ENCODE data around the gene KRT76. TPM values are rescaled to one million over a fixed set of nuclear protein-coding genes. Genes with fewer than 3 reads are reported as not detected.

KRT76 gene
- polyA plus RNA-seq (2013, experiment 1 of 2): not detected
- polyA plus RNA-seq (2013, experiment 2 of 2): not detected

DNA sequence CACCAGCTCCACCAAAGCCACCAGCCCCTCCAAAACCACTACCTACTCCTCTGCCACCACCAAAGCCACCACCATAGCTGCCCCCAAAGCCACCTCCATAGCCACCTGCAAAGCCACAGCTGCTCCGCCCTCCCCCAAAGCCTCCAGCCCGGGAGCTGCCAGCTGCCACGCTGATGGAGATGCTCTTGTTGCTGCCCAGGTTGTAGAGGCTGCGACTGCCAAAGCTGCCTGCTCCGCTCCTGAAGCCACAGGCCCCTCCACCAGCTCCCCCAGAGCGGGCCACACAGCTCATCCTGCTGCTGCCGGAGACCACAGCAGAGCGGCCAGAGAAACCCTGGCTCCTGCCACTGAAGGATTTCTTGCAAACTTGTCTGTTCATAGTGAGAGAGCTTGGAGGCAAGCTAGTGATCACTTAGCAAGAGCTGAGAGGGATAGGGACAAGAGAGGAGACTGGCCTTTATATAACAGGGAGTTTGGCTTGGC lies at the start of gene KRT76:
Gene KRT76, minus strand, starts transcription at position 433 of the 483 bp plus-strand sequence. Its CDS starts 54 bp downstream, at position 379.
- H3K27me3 ChIP-seq (ENCODE audit: insufficient read depth, low read length): no peaks in the 10 kb centered on the region; the same call in none of the 2 replicates
- H3K9ac ChIP-seq (ENCODE audit: low read depth, low read length): no peak within 1 kb of the TSS
- no peak within 1 kb of the TSS for H3K27ac ChIP-seq (ENCODE audit: low read depth, low read length)
- no peaks in the 10 kb centered on the region for H3K9me3 ChIP-seq (ENCODE audit: insufficient read depth, low read depth, low read length)
- no peaks in the 10 kb centered on the region for H3K4me1 ChIP-seq (ENCODE audit: insufficient read depth, low read length)
- 95% methylated on average over 8 of the region's 8 CpGs for WGBS
- no peak within 1 kb of the TSS for H3K4me3 ChIP-seq (ENCODE audit: low read length)
- H3K36me3 ChIP-seq (ENCODE audit: insufficient read depth, low read length): no peaks in the 10 kb centered on the region

GRCh38 chr12:52825961-52826360 lies 48.8 kb upstream of the KRT76 start:
- 95% methylated on average over 4 of the region's 4 CpGs for WGBS
- Histone ChIP-seq H3K27me3 (ENCODE audit: insufficient read depth, low read length) (no peaks in the 10 kb centered on the region), H3K36me3 (ENCODE audit: insufficient read depth, low read length) (no peaks in the 10 kb centered on the region), H3K4me1 (ENCODE audit: insufficient read depth, low read length) (no peaks in the 10 kb centered on the region), H3K9me3 (ENCODE audit: insufficient read depth, low read depth, low read length) (no peaks in the 10 kb centered on the region), H3K4me3 (ENCODE audit: low read length) (no peak overlapping the region), H3K9ac (ENCODE audit: low read depth, low read length) (no peak overlapping the region), H3K27ac (ENCODE audit: low read depth, low read length) (no peak overlapping the region)

GRCh38 chr12:52824741-52825410 lies 47.7 kb upstream of the KRT76 start:
- Histone ChIP-seq H3K36me3 (ENCODE audit: insufficient read depth, low read length) (no peaks in the 10 kb centered on the region), H3K4me3 (ENCODE audit: low read length) (no peak overlapping the region), H3K9me3 (ENCODE audit: insufficient read depth, low read depth, low read length) (no peaks in the 10 kb centered on the region), H3K27me3 (ENCODE audit: insufficient read depth, low read length) (no peaks in the 10 kb centered on the region), H3K9ac (ENCODE audit: low read depth, low read length) (no peak overlapping the region), H3K4me1 (ENCODE audit: insufficient read depth, low read length) (no peaks in the 10 kb centered on the region), H3K27ac (ENCODE audit: low read depth, low read length) (no peak overlapping the region)
- WGBS: 91% methylated on average over 5 of the region's 5 CpGs

GRCh38 chr12:52823761-52824450 lies 46.8 kb upstream of the KRT76 start:
- no peaks in the 10 kb centered on the region for H3K9me3 ChIP-seq (ENCODE audit: insufficient read depth, low read depth, low read length)
- WGBS: 92% methylated on average over 15 of the region's 15 CpGs
- no peak overlapping the region for H3K4me3 ChIP-seq (ENCODE audit: low read length)
- no peak overlapping the region for H3K27ac ChIP-seq (ENCODE audit: low read depth, low read length)
- H3K9ac ChIP-seq (ENCODE audit: low read depth, low read length): no peak overlapping the region
- no peaks in the 10 kb centered on the region for H3K36me3 ChIP-seq (ENCODE audit: insufficient read depth, low read length)
- H3K27me3 ChIP-seq (ENCODE audit: insufficient read depth, low read length): no peaks in the 10 kb centered on the region
- H3K4me1 ChIP-seq (ENCODE audit: insufficient read depth, low read length): no peaks in the 10 kb centered on the region

DNA sequence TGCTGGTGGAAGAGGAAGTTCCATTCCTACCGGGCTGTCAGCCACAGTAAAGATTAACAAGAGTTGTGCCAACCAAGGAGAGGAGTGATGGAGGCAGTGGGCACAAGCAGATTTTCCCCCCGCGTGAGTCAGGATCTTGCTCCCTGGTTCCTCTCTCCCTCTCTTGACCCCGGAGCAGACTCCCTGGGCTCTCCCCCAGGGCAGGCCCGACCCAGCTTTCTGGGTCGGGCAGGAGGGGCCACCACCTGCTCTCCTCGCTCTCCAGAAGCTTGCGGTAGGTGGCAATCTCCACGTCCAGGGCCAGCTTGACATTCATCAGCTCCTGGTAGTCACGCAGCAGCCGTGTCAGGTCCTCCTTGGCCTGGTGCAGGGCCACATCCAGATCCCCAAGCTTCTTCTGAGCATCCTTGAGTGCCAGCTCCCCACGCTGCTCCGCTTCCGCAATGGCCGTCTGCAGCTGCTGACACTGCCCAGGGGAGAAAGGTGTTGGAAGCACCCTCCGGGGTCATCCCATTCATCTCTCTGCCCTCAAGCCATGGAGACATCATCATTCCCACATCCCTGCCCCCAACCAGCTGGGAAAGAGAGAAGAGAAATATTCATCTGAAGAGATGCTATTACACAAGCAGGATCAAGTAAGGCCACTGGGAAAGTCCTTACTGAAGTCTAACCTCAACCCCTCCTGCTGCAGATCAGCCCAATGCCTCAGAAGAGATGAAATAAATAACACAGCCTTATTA lies 45.8 kb upstream of the KRT76 start:
- H3K4me1 ChIP-seq (ENCODE audit: insufficient read depth, low read length): no peaks in the 10 kb centered on the region
- H3K27me3 ChIP-seq (ENCODE audit: insufficient read depth, low read length): no peaks in the 10 kb centered on the region
- H3K4me3 ChIP-seq (ENCODE audit: low read length): no peak overlapping the region
- no peak overlapping the region for H3K9ac ChIP-seq (ENCODE audit: low read depth, low read length)
- no peaks in the 10 kb centered on the region for H3K36me3 ChIP-seq (ENCODE audit: insufficient read depth, low read length)
- H3K9me3 ChIP-seq (ENCODE audit: insufficient read depth, low read depth, low read length): no peaks in the 10 kb centered on the region
- WGBS: 86% methylated on average over 16 of the region's 16 CpGs
- no peak overlapping the region for H3K27ac ChIP-seq (ENCODE audit: low read depth, low read length)

- Histone ChIP-seq H3K27me3 (ENCODE audit: insufficient read depth, low read length) (no peaks in the 10 kb centered on the region), H3K36me3 (ENCODE audit: insufficient read depth, low read length) (no peaks in the 10 kb centered on the region), H3K4me1 (ENCODE audit: insufficient read depth, low read length) (no peaks in the 10 kb centered on the region), H3K27ac (ENCODE audit: low read depth, low read length) (no peak overlapping the region), H3K9ac (ENCODE audit: low read depth, low read length) (no peak overlapping the region), H3K4me3 (ENCODE audit: low read length) (no peak overlapping the region), H3K9me3 (ENCODE audit: insufficient read depth, low read depth, low read length) (no peaks in the 10 kb centered on the region)
- 93% methylated on average over 10 of the region's 10 CpGs for WGBS
Observed at GRCh38 chr12:52821826-52822660, 44.9 kb upstream of the KRT76 start.

DNA sequence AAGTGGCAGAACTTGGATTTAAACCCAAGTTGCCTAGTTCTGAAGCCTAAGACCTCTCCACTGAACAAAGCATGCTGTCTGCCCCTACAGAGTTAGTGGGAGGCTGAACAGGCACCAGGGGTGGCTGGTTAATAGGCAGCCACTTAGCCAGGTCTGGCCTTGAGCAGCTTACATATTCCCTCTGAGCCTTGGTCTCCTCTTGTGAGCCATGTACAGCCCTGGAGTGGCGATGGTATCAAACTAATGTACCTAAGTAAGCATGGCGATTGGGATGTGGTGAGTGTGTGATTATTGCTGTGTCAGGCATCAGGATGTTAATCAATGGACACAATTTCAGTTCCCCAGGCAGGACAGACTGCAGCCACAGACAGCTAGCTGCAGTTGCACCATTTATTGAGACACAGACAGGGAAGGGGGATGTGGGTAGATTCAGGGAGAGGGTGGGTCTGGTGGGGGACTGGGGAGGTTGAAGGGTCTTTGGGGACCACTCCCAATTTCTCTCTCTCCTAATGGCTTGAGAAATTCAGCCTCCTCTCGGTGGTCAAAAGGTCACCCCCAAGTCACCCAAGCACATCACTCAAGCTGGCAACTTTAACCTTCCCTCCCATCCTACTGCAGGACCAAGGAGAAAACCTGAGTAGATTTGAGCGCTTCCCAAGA lies 44.1 kb upstream of the KRT76 start:
- H3K36me3 ChIP-seq (ENCODE audit: insufficient read depth, low read length): no peaks in the 10 kb centered on the region
- no peaks in the 10 kb centered on the region for H3K4me1 ChIP-seq (ENCODE audit: insufficient read depth, low read length)
- no peak overlapping the region for H3K27ac ChIP-seq (ENCODE audit: low read depth, low read length)
- no peaks in the 10 kb centered on the region for H3K27me3 ChIP-seq (ENCODE audit: insufficient read depth, low read length)
- WGBS: 94% methylated on average over 4 of the region's 4 CpGs
- H3K9ac ChIP-seq (ENCODE audit: low read depth, low read length): no peak overlapping the region
- H3K9me3 ChIP-seq (ENCODE audit: insufficient read depth, low read depth, low read length): no peaks in the 10 kb centered on the region
- H3K4me3 ChIP-seq (ENCODE audit: low read length): no peak overlapping the region

- 94% methylated on average over 6 of the region's 6 CpGs for WGBS
- no peak overlapping the region for H3K4me3 ChIP-seq (ENCODE audit: low read length)
- no peaks in the 10 kb centered on the region for H3K4me1 ChIP-seq (ENCODE audit: insufficient read depth, low read length)
- H3K9ac ChIP-seq (ENCODE audit: low read depth, low read length): no peak overlapping the region
- no peaks in the 10 kb centered on the region for H3K27me3 ChIP-seq (ENCODE audit: insufficient read depth, low read length)
- no peaks in the 10 kb centered on the region for H3K9me3 ChIP-seq (ENCODE audit: insufficient read depth, low read depth, low read length)
- H3K27ac ChIP-seq (ENCODE audit: low read depth, low read length): no peak overlapping the region
- no peaks in the 10 kb centered on the region for H3K36me3 ChIP-seq (ENCODE audit: insufficient read depth, low read length)
Observed at GRCh38 chr12:52820521-52820920, 43.4 kb upstream of the KRT76 start.

- 90% methylated on average over 7 of the region's 7 CpGs for WGBS
- no peaks in the 10 kb centered on the region for H3K4me1 ChIP-seq (ENCODE audit: insufficient read depth, low read length)
- no peak overlapping the region for H3K9ac ChIP-seq (ENCODE audit: low read depth, low read length)
- H3K4me3 ChIP-seq (ENCODE audit: low read length): no peak overlapping the region
- H3K27me3 ChIP-seq (ENCODE audit: insufficient read depth, low read length): no peaks in the 10 kb centered on the region
- H3K9me3 ChIP-seq (ENCODE audit: insufficient read depth, low read depth, low read length): no peaks in the 10 kb centered on the region
- H3K36me3 ChIP-seq (ENCODE audit: insufficient read depth, low read length): no peaks in the 10 kb centered on the region
- no peak overlapping the region for H3K27ac ChIP-seq (ENCODE audit: low read depth, low read length)
Observed at GRCh38 chr12:52819731-52820510, 42.8 kb upstream of the KRT76 start.
